Heart left ventricle (tissue), 16 donors: ENCODE results near the gene EPN2. TPM values are rescaled to one million over a fixed set of nuclear protein-coding genes. Genes with fewer than 3 reads are reported as not detected.

Experiments used
- ATAC-seq, 4 donors: fragments of 200-7000 bp; cut with Tn5 transposase; one replicate each; pipeline ENCODE4 v1.9.1; 2020 to 2022; ENCODE audit warnings: moderate library complexity in 4 of 4, mild to moderate bottlenecking in 3 of 4, moderate number of reproducible peaks in 1 of 4
- DNase-seq, 5 donors: peaks; one replicate each; pipeline ENCODE4 v3.0.0-alpha.2; 2020
- H3K27ac ChIP-seq, 12 donors: fragments of 200-600 bp; sonication (generic) in 4 of 12; one replicate each; pipeline versions ENCODE4 v1.5.0 to v1.8.0; 2016 to 2022; ENCODE audit warnings: mild to moderate bottlenecking in 2 of 12
- H3K27me3 ChIP-seq, 9 donors: fragments of 200-600 bp; sonication (generic) in 2 of 9; one replicate each; pipeline versions ENCODE4 v1.5.1 to v1.8.0; 2016 to 2022; ENCODE audit warnings: mild to moderate bottlenecking in 3 of 9
- H3K36me3 ChIP-seq, 9 donors: fragments of 200-600 bp; sonication (generic) in 2 of 9; one replicate each; pipeline versions ENCODE4 v1.5.0 to v1.8.0; 2018 to 2022; ENCODE audit warnings: mild to moderate bottlenecking in 2 of 9
- H3K4me1 ChIP-seq, 12 donors: fragments of 200-600 bp; sonication (generic) in 4 of 12; one replicate each; pipeline versions ENCODE4 v1.5.0 to v1.8.0; 2016 to 2022; ENCODE audit warnings: mild to moderate bottlenecking in 3 of 12
- H3K4me3 ChIP-seq, 12 donors: fragments of 200-600 bp; sonication (generic) in 4 of 12; one replicate each; pipeline versions ENCODE4 v1.5.0 to v1.8.0; 2017 to 2022; ENCODE audit warnings: mild to moderate bottlenecking in 9 of 12, moderate library complexity in 4 of 12
- H3K9me3 ChIP-seq, 12 donors: fragments of 200-600 bp; sonication (generic) in 4 of 12; one replicate each; pipeline versions ENCODE4 v1.5.0 to v1.8.0; 2016 to 2022; ENCODE audit warnings: mild to moderate bottlenecking in 1 of 12
- CTCF ChIP-seq, 12 donors: fragments of 200-600 bp; sonication (generic) in 4 of 12; IDR thresholded peaks; one replicate each; pipeline versions ENCODE4 v1.5.0 to v1.8.0; 2018 to 2022; ENCODE audit warnings: antibody characterized with exemption in 12 of 12, mild to moderate bottlenecking in 5 of 12
- POLR2A ChIP-seq, 2 donors: fragments of 450-650 bp; IDR thresholded peaks; one replicate each; pipeline ENCODE4 v1.6.1; 2017; ENCODE audit warnings: antibody characterized with exemption in 2 of 2, mild to moderate bottlenecking in 2 of 2, moderate library complexity in 2 of 2
- WGBS, 4 donors: extraction: QIAGEN DNeasy Blood & Tissue Kit in 2 of 4; methylation state at CpG; one replicate each; pipeline versions ENCODE4 v1.1.5 to v1.1.7; 2013 to 2018; 5-methylcytosine and 5-hydroxymethylcytosine counted together
- intact Hi-C, 10 donors: fragments of 100-400 bp; cut with DNase I; formaldehyde crosslinking; loops; one replicate each; pipeline versions ENCODE4 v1.11.1 to v1.14.2; 2022
- polyA plus RNA-seq, 2 donors: library from polyadenylated mRNA; stranded (reverse); fragments of 200-250 nt; gene quantifications; one replicate each; pipeline ENCODE4 v1.2.3, GENCODE V29; 2013
- total RNA-seq, 9 donors: library from RNA; depleted of rRNA in 2 of 9; stranded (reverse); fragments of >200 nt in 2 of 9; fragmentation: NEBNext Ultra II Directional in 3 of 9; extraction: Animal tissue kit (Norgen Biotek cat#: 25700) in 3 of 9; gene quantifications; one replicate each; pipeline versions ENCODE4 v1.1.0 to v1.2.4, GENCODE V29; 2016 to 2023
- donor health status: ischemic (EF 13 %, LVEDD 7.1; RV severe dilation, severe dysfunction).
- donor health status: healthy with polysubstance abuse.
- donor health status: DM: no; HTN: yes; CAD: no.
- donor health status: DM: no; HTN: no; CAD: no.
- donor health status: ischemic (EF 25% LVEDD 6.9; RV normal size, moderate dysfunction).
- donor health status: ischemic (EF 25% LVEDD 5.7; RV mildly dilated, moderate dysfunction).
- donor health status: healthy.
- donor health status: DM: yes; HTN: yes; CAD: no.
- donor health status: ischemic (EF 35%, LVEDD 5.7; RV mildly dilated, moderate dysfunction).
- donor health status: nonischemic (EF 11% LVEDD 7.7; RV severe dilation, severe dysfunction).
- donor health status: DM: yes; HTN: yes; CAD: no.
- donor health status: PGD.
- donor health status: ischemic (EF 29% LVEDD 5.4; RV normal size, mild dysfunction).
- donor health status: nonischemic (EF 23%, LVEDD 6.1; RV moderate dilation, normal function).

EPN2 gene
- total and polyA plus RNA-seq, 11 donors = 26.4 to 114 (median 72.0) TPM

- intact Hi-C loops = no loop called here
- Histone ChIP-seq H3K9me3 (no peaks in the 10 kb centered on the region), H3K27me3 (no peaks in the 10 kb centered on the region), H3K4me1 (peaks cover 5 to 61% (median 43%) of the 10 kb centered on the region in 12 donors), H3K27ac (no peak overlapping the region), H3K4me3 (no peak overlapping the region), H3K36me3 (peaks cover 0 to 65% (median 53%) of the 10 kb centered on the region in 9 donors)
- TF ChIP-seq CTCF (IDR thresholded peaks at IDR 0.05) (no peak), POLR2A (IDR thresholded peaks at IDR 0.05) (no peak)
- DNase-seq = no peak
- WGBS, 4 donors = 91 to 97% (median 95%) methylated on average over 7 of the region's 7 CpGs
- no peak for ATAC-seq
Observed at GRCh38 chr17:19381361-19381740, 144.2 kb downstream of the EPN2 start.

GRCh38 chr17:19381741-19382444 lies 144.7 kb downstream of the EPN2 start:
- ATAC-seq (no peak), DNase-seq (no peak)
- Histone ChIP-seq H3K27ac (peak overlapping the region in 1 of 12 donors; percentile 89), H3K27me3 (no peaks in the 10 kb centered on the region), H3K36me3 (peaks cover 0 to 65% (median 53%) of the 10 kb centered on the region in 9 donors), H3K9me3 (no peaks in the 10 kb centered on the region), H3K4me1 (peaks cover 5 to 63% (median 42%) of the 10 kb centered on the region in 12 donors), H3K4me3 (no peak overlapping the region)
- TF ChIP-seq POLR2A (IDR thresholded peaks at IDR 0.05) (no peak), CTCF (IDR thresholded peaks at IDR 0.05) (no peak)
- 92 to 94% (median 93%) methylated on average over 31 of the region's 31 CpGs for WGBS, 4 donors
- intact Hi-C loops = no loop called here

GRCh38 chr17:19382531-19383444 lies 145.6 kb downstream of the EPN2 start:
- peaks cover 5 to 68% (median 43%) of the 10 kb centered on the region in 12 donors for H3K4me1 ChIP-seq
- intact Hi-C loops = no loop called here

More at GRCh38 chr17:19382531-19383444, 145.6 kb downstream of the EPN2 start:
- no peak for TF ChIP-seq CTCF (IDR thresholded peaks at IDR 0.05)
- ATAC-seq (no peak), DNase-seq (peak in 1 of 5 donors; percentile 15)
- Histone ChIP-seq H3K27me3 (no peaks in the 10 kb centered on the region), H3K27ac (peak overlapping the region in 1 of 12 donors; percentile 89), H3K9me3 (no peaks in the 10 kb centered on the region), H3K4me3 (no peak overlapping the region), H3K36me3 (peaks cover 0 to 65% (median 53%) of the 10 kb centered on the region in 9 donors)
- WGBS, 4 donors = 85 to 88% (median 86%) methylated on average over 10 to 13 of the region's 13 CpGs
